Activated naive CD8-positive, alpha-beta T cell treated with anti-CD3 and anti-CD28 coated beads, Interleukin-2, amount 10 ng/mL, durations not matched to agents 7 days and 5 days (primary cell): ENCODE measurements around the gene PDSS1. TPM values are rescaled to one million over a fixed set of nuclear protein-coding genes. Genes with fewer than 3 reads are reported as not detected.
"Not testable (repeated sequence)": the region's sequence is repeated elsewhere in the genome, so short reads cannot be mapped to it uniquely, and the experiment has no call there.

ENCODE experiments used
- ATAC-seq: fragments of 150-1000 bp; cut with Tn5 transposase; one replicate; pipeline ENCODE4 v1.10.0; 2021; ENCODE audit warnings: low read depth, moderate library complexity
- POLR2A ChIA-PET: fragments of 350-600 bp; sonication (Branson Sonifier 250); formaldehyde crosslinking; loops from one replicate; lab custom pipeline; 2021; ENCODE audit warnings: antibody characterized with exemption; lab: Charles Lee
- DNase-seq: peaks from one replicate; pipeline ENCODE4 v3.0.0; 2021
- H3K27ac Mint-ChIP-seq: one replicate; pipeline ENCODE4 v1.8.0; 2022; ENCODE audit warnings: mild to moderate bottlenecking, mixed read lengths
- H3K27me3 Mint-ChIP-seq: one replicate; pipeline ENCODE4 v1.8.0; 2022; ENCODE audit warnings: mild to moderate bottlenecking, moderate library complexity, mixed read lengths
- H3K36me3 Mint-ChIP-seq: one replicate; pipeline ENCODE4 v1.8.0; 2021; ENCODE audit warnings: mild to moderate bottlenecking, mixed read lengths
- H3K4me1 Mint-ChIP-seq: one replicate; pipeline ENCODE4 v1.8.0; 2021; ENCODE audit warnings: mixed read lengths
- H3K4me3 Mint-ChIP-seq: one replicate; pipeline ENCODE4 v1.8.0; 2022; ENCODE audit warnings: mild to moderate bottlenecking, moderate library complexity, mixed read lengths
- H3K9me3 Mint-ChIP-seq: one replicate; pipeline ENCODE4 v1.8.0; 2021; ENCODE audit warnings: mixed read lengths
- total RNA-seq, 2 experiments: library from RNA; stranded (reverse); gene quantifications; one replicate each; pipeline ENCODE4 v1.2.3, GENCODE V29; 2021

The PDSS1 gene
- 10 to 100 TPM; 10.7 to 12.0 TPM for total RNA-seq

GRCh38 chr10:26697163-26697921 is at the start of gene PDSS1:
PDSS1 (plus strand) TSS chr10:26697701; CDS start chr10:26697712, 11 bp downstream.
- H3K4me3 Mint-ChIP-seq = peak within 1 kb of the TSS; percentile 99
- H3K27me3 Mint-ChIP-seq = no peaks in the 10 kb centered on the region
- peak within 1 kb of the TSS; percentile 95 for H3K27ac Mint-ChIP-seq
- ATAC-seq (peak; percentile 82), DNase-seq (peak; percentile 82)
- H3K4me1 Mint-ChIP-seq = peaks cover 29% of the 10 kb centered on the region
- POLR2A ChIA-PET = interaction anchor here (0.6 to 1.5 kb wide), 10 partner anchors 9 to 807 kb away, joined by 3 to 8 read pairs (median 3); partner anchors contain the start of gene RAB18
- H3K36me3 Mint-ChIP-seq = peaks cover 19% of the 10 kb centered on the region
- no peaks in the 10 kb centered on the region for H3K9me3 Mint-ChIP-seq

DNA sequence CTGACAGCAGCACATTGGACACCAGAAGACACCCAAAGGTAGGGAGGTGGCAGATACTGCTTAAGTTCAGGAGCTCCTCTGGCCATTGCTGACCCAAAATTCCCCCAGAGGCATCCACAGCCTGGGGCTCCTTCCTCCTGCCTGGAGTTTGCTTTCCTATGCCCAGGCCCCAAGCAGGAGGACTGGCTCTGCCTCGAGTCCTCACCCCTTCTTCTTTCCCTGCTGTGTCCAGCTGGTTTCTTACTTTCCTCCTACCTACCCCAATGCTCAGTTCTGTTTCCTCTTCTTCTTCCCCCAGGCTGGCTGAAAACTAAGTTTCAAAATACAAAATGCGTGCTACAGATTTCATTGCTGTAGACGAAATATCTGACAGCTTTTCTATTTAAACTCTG is 49.3 kb upstream of the PDSS1 start:
- POLR2A ChIA-PET = interaction anchor here (0.6 kb wide), 1 partner anchor 13 kb away, joined by 3 read pairs; no protein-coding TSS in a partner anchor
- not testable (repeated sequence) for DNase-seq, H3K4me1 Mint-ChIP-seq, H3K27me3 Mint-ChIP-seq, H3K4me3 Mint-ChIP-seq, H3K36me3 Mint-ChIP-seq, H3K9me3 Mint-ChIP-seq, H3K27ac Mint-ChIP-seq, ATAC-seq

DNA sequence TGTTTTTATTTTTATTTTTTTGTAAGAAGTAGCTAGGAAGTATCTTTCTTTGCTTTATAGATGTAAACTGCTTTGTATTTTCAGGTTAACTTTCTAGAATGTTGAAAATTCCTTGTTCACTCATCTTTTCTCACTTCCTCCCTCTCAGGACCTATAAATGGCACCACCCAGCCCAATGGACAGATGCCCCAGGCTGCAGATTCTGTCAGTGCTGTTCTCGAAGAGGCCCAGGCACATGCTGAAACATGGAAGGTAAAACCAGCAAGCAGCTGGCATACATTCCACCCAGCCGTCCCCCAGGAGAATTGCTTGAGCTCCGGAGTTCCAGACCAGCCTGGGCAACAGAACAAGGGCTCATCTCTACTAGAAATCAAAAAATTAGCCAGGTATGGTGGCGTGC is 47.1 kb upstream of the PDSS1 start:
- no peaks in the 10 kb centered on the region for H3K36me3 Mint-ChIP-seq
- DNase-seq (no peak), ATAC-seq (no peak)
- H3K9me3 Mint-ChIP-seq = no peaks in the 10 kb centered on the region
- POLR2A ChIA-PET = no interaction called here
- no peak overlapping the region for H3K27ac Mint-ChIP-seq
- no peaks in the 10 kb centered on the region for H3K27me3 Mint-ChIP-seq
- H3K4me3 Mint-ChIP-seq = no peak overlapping the region
- H3K4me1 Mint-ChIP-seq = no peaks in the 10 kb centered on the region

GRCh38 chr10:26651476-26651875 is 46.0 kb upstream of the PDSS1 start:
- POLR2A ChIA-PET, H3K9me3 Mint-ChIP-seq, H3K27ac Mint-ChIP-seq, ATAC-seq, H3K4me1 Mint-ChIP-seq, H3K4me3 Mint-ChIP-seq, H3K36me3 Mint-ChIP-seq, DNase-seq, H3K27me3 Mint-ChIP-seq: not testable (repeated sequence)

DNA sequence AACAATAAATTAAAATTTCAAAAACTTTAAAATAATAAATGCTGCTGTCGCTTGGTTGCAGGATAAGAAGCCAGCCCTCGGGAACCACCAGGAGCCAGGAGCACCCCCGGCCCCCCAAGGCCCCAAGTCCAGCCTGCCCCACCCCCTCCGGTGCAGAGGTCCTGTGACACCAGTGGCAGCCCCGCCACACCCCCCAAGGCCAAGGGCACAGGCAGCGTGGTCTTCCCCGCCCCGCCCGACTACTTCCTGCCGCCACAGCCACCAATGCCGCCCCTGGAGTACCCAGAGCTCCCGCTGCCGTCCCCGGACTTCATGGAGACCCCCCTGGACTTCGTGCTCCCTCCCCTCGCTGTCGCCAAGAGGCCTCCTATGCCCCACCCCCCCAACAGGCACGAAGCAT is 44.5 kb upstream of the PDSS1 start:
- no peak for DNase-seq
- H3K9me3 Mint-ChIP-seq = no peaks in the 10 kb centered on the region
- H3K4me3 Mint-ChIP-seq = no peak overlapping the region
- no peak overlapping the region for H3K27ac Mint-ChIP-seq
- no peaks in the 10 kb centered on the region for H3K36me3 Mint-ChIP-seq
- ATAC-seq = no peak
- no peaks in the 10 kb centered on the region for H3K27me3 Mint-ChIP-seq
- H3K4me1 Mint-ChIP-seq = no peaks in the 10 kb centered on the region
- POLR2A ChIA-PET = no interaction called here

DNA sequence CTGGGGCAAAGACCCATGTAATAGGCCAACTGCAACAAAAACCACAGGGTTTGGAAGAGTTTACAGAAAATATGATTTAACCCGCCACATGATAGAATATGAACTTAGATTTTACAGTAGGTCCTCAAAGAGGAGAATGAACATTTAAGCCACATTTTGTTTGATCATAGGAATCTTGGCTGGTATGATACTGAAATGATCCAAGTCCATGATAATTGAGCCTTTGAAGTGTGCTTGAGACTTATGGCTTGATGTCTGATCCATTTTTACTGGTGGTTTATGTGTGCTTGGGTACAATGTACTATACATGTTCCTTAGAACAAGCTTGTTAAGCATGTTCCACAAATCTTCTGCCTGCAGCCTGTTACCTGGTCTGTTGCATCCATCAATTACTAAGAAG is 41.8 kb upstream of the PDSS1 start:
- peaks cover 3% of the 10 kb centered on the region for H3K36me3 Mint-ChIP-seq
- no peak for ATAC-seq
- no peak overlapping the region for H3K27ac Mint-ChIP-seq

DNA sequence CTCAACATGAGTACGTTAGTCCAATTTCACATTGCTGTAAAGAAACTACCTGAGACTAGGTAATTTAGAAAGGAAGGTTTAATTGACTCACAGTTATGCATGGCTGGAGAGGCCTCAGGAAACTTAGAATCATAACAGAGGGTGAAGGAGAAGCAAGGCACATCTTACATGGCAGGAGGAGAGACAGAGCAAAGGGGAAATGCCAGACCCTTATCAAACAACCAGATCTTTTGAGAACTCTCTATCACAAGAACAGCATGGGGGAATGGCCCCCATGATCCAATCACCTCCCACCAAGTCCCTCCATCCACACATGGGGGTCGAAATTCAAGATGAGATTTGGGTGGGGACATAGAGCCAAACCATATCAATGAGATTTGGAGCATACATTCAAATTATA is 34.6 kb upstream of the PDSS1 start:
- POLR2A ChIA-PET = no interaction called here
- ATAC-seq = no peak

More for the DNA sequence above, 41.8 kb upstream of the PDSS1 start:
- no peak for DNase-seq
- POLR2A ChIA-PET = no interaction called here
- peaks cover 1% of the 10 kb centered on the region for H3K9me3 Mint-ChIP-seq
- H3K27me3 Mint-ChIP-seq = no peaks in the 10 kb centered on the region
- H3K4me1 Mint-ChIP-seq = no peaks in the 10 kb centered on the region
- H3K4me3 Mint-ChIP-seq = no peak overlapping the region

GRCh38 chr10:26665080-26666048 is 32.1 kb upstream of the PDSS1 start:
- no peaks in the 10 kb centered on the region for H3K4me1 Mint-ChIP-seq
- no peak overlapping the region for H3K4me3 Mint-ChIP-seq
- H3K27ac Mint-ChIP-seq = no peak overlapping the region
- ATAC-seq (no peak), DNase-seq (no peak)
- H3K9me3 Mint-ChIP-seq = peaks cover 2% of the 10 kb centered on the region
- POLR2A ChIA-PET = no interaction called here
- no peaks in the 10 kb centered on the region for H3K27me3 Mint-ChIP-seq
- H3K36me3 Mint-ChIP-seq = no peaks in the 10 kb centered on the region

More for the DNA sequence above, 34.6 kb upstream of the PDSS1 start:
- no peak for DNase-seq
- no peak overlapping the region for H3K4me3 Mint-ChIP-seq
- H3K27ac Mint-ChIP-seq = no peak overlapping the region
- no peaks in the 10 kb centered on the region for H3K4me1 Mint-ChIP-seq
- no peaks in the 10 kb centered on the region for H3K27me3 Mint-ChIP-seq
- peaks cover 3% of the 10 kb centered on the region for H3K36me3 Mint-ChIP-seq
- peaks cover 4% of the 10 kb centered on the region for H3K9me3 Mint-ChIP-seq

DNA sequence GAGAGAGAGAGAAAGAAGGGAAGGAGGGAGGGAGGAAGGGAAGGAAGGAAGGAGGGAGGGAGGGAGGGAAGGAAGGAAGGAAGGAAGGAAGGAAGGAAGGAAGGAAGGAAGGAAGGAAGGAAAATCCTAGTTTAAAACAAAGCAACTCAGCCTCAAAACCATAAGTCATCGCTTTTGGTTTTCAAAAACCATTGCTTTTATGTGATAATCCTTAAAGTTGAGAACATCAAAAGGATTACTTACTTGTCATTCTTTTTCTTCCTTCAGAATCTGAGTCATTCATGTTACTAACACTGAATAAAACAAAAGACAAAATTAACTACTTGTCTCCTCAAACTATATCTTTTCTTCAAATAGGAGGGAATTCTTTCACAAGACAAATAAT is 21.6 kb upstream of the PDSS1 start:
- no peaks in the 10 kb centered on the region for H3K36me3 Mint-ChIP-seq

GRCh38 chr10:26679588-26679987 is 17.9 kb upstream of the PDSS1 start:
- ATAC-seq (no peak), DNase-seq (no peak)
- Mint-ChIP-seq H3K9me3 (no peaks in the 10 kb centered on the region), H3K4me3 (no peak overlapping the region), H3K36me3 (no peaks in the 10 kb centered on the region), H3K27me3 (no peaks in the 10 kb centered on the region), H3K27ac (no peak overlapping the region), H3K4me1 (peaks cover 9% of the 10 kb centered on the region)
- POLR2A ChIA-PET = no interaction called here

More for the DNA sequence above, 21.6 kb upstream of the PDSS1 start:
- Mint-ChIP-seq H3K27ac (no peak overlapping the region), H3K4me3 (no peak overlapping the region), H3K9me3 (no peaks in the 10 kb centered on the region), H3K4me1 (no peaks in the 10 kb centered on the region), H3K27me3 (no peaks in the 10 kb centered on the region)
- DNase-seq (no peak), ATAC-seq (no peak)
- POLR2A ChIA-PET = no interaction called here

GRCh38 chr10:26681076-26681475 is 16.4 kb upstream of the PDSS1 start:
- Mint-ChIP-seq H3K9me3 (no peaks in the 10 kb centered on the region), H3K27ac (no peak overlapping the region), H3K36me3 (no peaks in the 10 kb centered on the region)

GRCh38 chr10:26681971-26682370 is 15.5 kb upstream of the PDSS1 start:
- H3K27ac Mint-ChIP-seq, H3K27me3 Mint-ChIP-seq, H3K9me3 Mint-ChIP-seq, ATAC-seq, H3K4me3 Mint-ChIP-seq, H3K36me3 Mint-ChIP-seq, DNase-seq, POLR2A ChIA-PET: not testable (repeated sequence)
- peaks cover 13% of the 10 kb centered on the region for H3K4me1 Mint-ChIP-seq

More at GRCh38 chr10:26681076-26681475, 16.4 kb upstream of the PDSS1 start:
- POLR2A ChIA-PET = no interaction called here
- ATAC-seq (no peak), DNase-seq (no peak)
- H3K4me3 Mint-ChIP-seq = no peak overlapping the region
- H3K27me3 Mint-ChIP-seq = no peaks in the 10 kb centered on the region
- peaks cover 13% of the 10 kb centered on the region for H3K4me1 Mint-ChIP-seq

GRCh38 chr10:26682931-26683330 is 14.6 kb upstream of the PDSS1 start:
- Mint-ChIP-seq H3K27ac (peak overlapping the region; percentile 30), H3K4me1 (peaks cover 13% of the 10 kb centered on the region), H3K27me3 (no peaks in the 10 kb centered on the region), H3K4me3 (no peak overlapping the region), H3K36me3 (no peaks in the 10 kb centered on the region), H3K9me3 (no peaks in the 10 kb centered on the region)
- POLR2A ChIA-PET = interaction anchor here (1.4 kb wide), 1 partner anchor 13 kb away, joined by 4 read pairs; no protein-coding TSS in a partner anchor
- DNase-seq (no peak), ATAC-seq (no peak)
